Measurements from ENCODE around the gene FAHD2B.
"Not testable (repeated sequence)": the region's sequence is repeated elsewhere in the genome, so short reads cannot be mapped to it uniquely, and the experiment has no call there.

Gene FAHD2B

GRCh38 chr2:97094772-97095611 lies at the start of gene FAHD2B:
FAHD2B (minus strand) TSS chr2:97094882; CDS start chr2:97091706, 3,176 bp downstream.
- not testable (repeated sequence) for DNase-seq

- not testable (repeated sequence) for DNase-seq
These were observed 49.3 kb upstream of the FAHD2B start for GRCh38 chr2:97144016-97144415.

- not testable (repeated sequence) for DNase-seq
These were observed 34.4 kb upstream of the FAHD2B start for GRCh38 chr2:97129090-97129489.

GRCh38 chr2:97113882-97114255 lies 19.2 kb upstream of the FAHD2B start:
- DNase-seq, result not testable (repeated sequence)

- not testable (repeated sequence) for DNase-seq
These were observed 18.6 kb upstream of the FAHD2B start, which contains the start of gene ANKRD36 for GRCh38 chr2:97113050-97113881. ANKRD36 (plus strand) TSS chr2:97113153; CDS start chr2:97113740, 587 bp downstream.

- not testable (repeated sequence) for DNase-seq
These were observed 17.8 kb upstream of the FAHD2B start for GRCh38 chr2:97112320-97113049.

- not testable (repeated sequence) for DNase-seq
These were observed 16.6 kb upstream of the FAHD2B start for GRCh38 chr2:97111246-97111645.

GRCh38 chr2:97106878-97107277 lies 12.2 kb upstream of the FAHD2B start:
- not testable (repeated sequence) for DNase-seq

GRCh38 chr2:97098786-97099372 lies 4.2 kb upstream of the FAHD2B start:
- DNase-seq, result not testable (repeated sequence)

- DNase-seq, result no peak
These were observed 979 bp upstream of the FAHD2B start for GRCh38 chr2:97095661-97096060.

- not testable (repeated sequence) for DNase-seq
These were observed 505 bp downstream of the FAHD2B start for GRCh38 chr2:97093983-97094771.

- not testable (repeated sequence) for DNase-seq
These were observed 1.7 kb downstream of the FAHD2B start for GRCh38 chr2:97092946-97093345.

GRCh38 chr2:97088706-97089105 lies 6.0 kb downstream of the FAHD2B start:
- not testable (repeated sequence) for DNase-seq

- DNase-seq, result not testable (repeated sequence)
These were observed 9.6 kb downstream of the FAHD2B start for GRCh38 chr2:97085093-97085492.

- not testable (repeated sequence) for DNase-seq
These were observed 11.2 kb downstream of the FAHD2B start for GRCh38 chr2:97083516-97083915.

- peak; percentile 13 for DNase-seq
These were observed 12.5 kb downstream of the FAHD2B start for GRCh38 chr2:97082206-97082605.

- DNase-seq, result not testable (repeated sequence)
These were observed 13.8 kb downstream of the FAHD2B start for GRCh38 chr2:97080855-97081254.

GRCh38 chr2:97077213-97077612 lies 17.5 kb downstream of the FAHD2B start:
- not testable (repeated sequence) for DNase-seq

GRCh38 chr2:97070915-97071314 lies 23.8 kb downstream of the FAHD2B start:
- not testable (repeated sequence) for DNase-seq

GRCh38 chr2:97068722-97069121 lies 26.0 kb downstream of the FAHD2B start:
- DNase-seq, result peak; percentile 31

- DNase-seq, result no peak
These were observed 26.6 kb downstream of the FAHD2B start for GRCh38 chr2:97068074-97068473.

Data from DMS 273 treated with DMSO at 0.1 percent for 48 hours (cell line).